Lung (tissue), 12 donors: Measurements from ENCODE around the gene CCDC33. TPM values are rescaled to one million over a fixed set of nuclear protein-coding genes. Genes with fewer than 3 reads are reported as not detected.

Experiments
- ATAC-seq: fragments of 200-7000 bp; cut with Tn5 transposase; one replicate; pipeline ENCODE4 v1.9.1; 2020; ENCODE audit warnings: moderate number of reproducible peaks; ENCODE audit not compliant: insufficient read depth, low FRiP score
- DNase-seq, 3 donors: peaks; one replicate each; pipeline ENCODE4 v3.0.0-alpha.2; 2013 to 2017
- H3K27ac ChIP-seq, 2 donors: one replicate each; pipeline ENCODE4 v1.5.1; 2013; ENCODE audit warnings: mild to moderate bottlenecking in 2 of 2, moderate library complexity in 2 of 2, control low read depth in 1 of 2, inconsistent platforms in 1 of 2, low read depth in 1 of 2, low read length in 1 of 2
- H3K27me3 ChIP-seq, 3 donors: one replicate each; pipeline ENCODE4 v1.5.1; 2013; ENCODE audit warnings: low read length in 2 of 3; ENCODE audit not compliant: control insufficient read depth in 3 of 3, insufficient read depth in 3 of 3
- H3K36me3 ChIP-seq, 4 donors: one replicate each; pipeline ENCODE4 v1.5.1; 2013; ENCODE audit warnings: low read length in 4 of 4, mild to moderate bottlenecking in 1 of 4, moderate library complexity in 1 of 4; ENCODE audit not compliant: control insufficient read depth in 4 of 4, insufficient read depth in 4 of 4
- H3K4me1 ChIP-seq, 5 donors: one replicate each; pipeline ENCODE4 v1.5.1; 2013; ENCODE audit warnings: low read length in 5 of 5, mild to moderate bottlenecking in 2 of 5, moderate library complexity in 1 of 5; ENCODE audit not compliant: control insufficient read depth in 5 of 5, insufficient read depth in 5 of 5
- H3K4me3 ChIP-seq: one replicate; pipeline ENCODE4 v1.5.1; 2013; ENCODE audit warnings: mild to moderate bottlenecking, control low read depth, moderate library complexity
- H3K9ac ChIP-seq, 2 donors: one replicate each; pipeline ENCODE4 v1.5.1; 2013; ENCODE audit warnings: low read length in 2 of 2, control low read depth in 1 of 2; ENCODE audit not compliant: insufficient read depth in 1 of 2
- H3K9me3 ChIP-seq, 4 donors: one replicate each; pipeline ENCODE4 v1.5.1; 2013; ENCODE audit warnings: low read length in 3 of 4, mild to moderate bottlenecking in 1 of 4, moderate library complexity in 1 of 4; ENCODE audit not compliant: control insufficient read depth in 4 of 4, insufficient read depth in 3 of 4
- CTCF ChIP-seq: IDR thresholded peaks from 2 replicates; pipeline ENCODE4 v1.5.1; 2012; ENCODE audit warnings: mild to moderate bottlenecking; ENCODE audit errors: control extremely low read depth, extremely low read depth
- WGBS, 2 donors: extraction: QIAGEN DNeasy Blood & Tissue Kit; methylation state at CpG; one replicate each; pipeline ENCODE4 v1.1.7; 2013; 5-methylcytosine and 5-hydroxymethylcytosine counted together
- polyA plus RNA-seq, 2 donors: library from polyadenylated mRNA; stranded (reverse); fragments of 200-250 nt; gene quantifications; one replicate each; pipeline ENCODE4 v1.2.1, GENCODE V29; 2013
- total RNA-seq, 2 donors: library from RNA; depleted of rRNA in 1 of 2; stranded (reverse); fragments of >200 nt in 1 of 2; gene quantifications; one replicate each; pipeline ENCODE4 v1.2.1, GENCODE V29; 2014 to 2021
- donor health status: control.
- donor health status: control.
- donor health status: Bipolar disorder and iron deficiency.
- donor health status: healthy.
- donor health status: DM: yes; HTN: yes; CAD: no.

Gene CCDC33
- total and polyA plus RNA-seq, 4 donors: 4.3 to 14.1 (median 9.1) TPM

- WGBS, 2 donors: 42 to 55% methylated on average over 5 of the region's 5 CpGs
- Histone ChIP-seq H3K9me3 (peaks cover 0 to 1% (median 0%) of the 10 kb centered on the region in 4 donors), H3K4me1 (peaks cover 0 to 15% (median 4%) of the 10 kb centered on the region in 5 donors), H3K27ac (no peak overlapping the region), H3K9ac (no peak overlapping the region), H3K36me3 (no peaks in the 10 kb centered on the region), H3K4me3 (no peak overlapping the region), H3K27me3 (peaks cover 0 to 12% (median 0%) of the 10 kb centered on the region in 3 donors)
- no peak for TF ChIP-seq CTCF
- ATAC-seq (no peak), DNase-seq (no peak)
Observed at GRCh38 chr15:74259292-74259648, 23.1 kb downstream of the CCDC33 start.

DNA sequence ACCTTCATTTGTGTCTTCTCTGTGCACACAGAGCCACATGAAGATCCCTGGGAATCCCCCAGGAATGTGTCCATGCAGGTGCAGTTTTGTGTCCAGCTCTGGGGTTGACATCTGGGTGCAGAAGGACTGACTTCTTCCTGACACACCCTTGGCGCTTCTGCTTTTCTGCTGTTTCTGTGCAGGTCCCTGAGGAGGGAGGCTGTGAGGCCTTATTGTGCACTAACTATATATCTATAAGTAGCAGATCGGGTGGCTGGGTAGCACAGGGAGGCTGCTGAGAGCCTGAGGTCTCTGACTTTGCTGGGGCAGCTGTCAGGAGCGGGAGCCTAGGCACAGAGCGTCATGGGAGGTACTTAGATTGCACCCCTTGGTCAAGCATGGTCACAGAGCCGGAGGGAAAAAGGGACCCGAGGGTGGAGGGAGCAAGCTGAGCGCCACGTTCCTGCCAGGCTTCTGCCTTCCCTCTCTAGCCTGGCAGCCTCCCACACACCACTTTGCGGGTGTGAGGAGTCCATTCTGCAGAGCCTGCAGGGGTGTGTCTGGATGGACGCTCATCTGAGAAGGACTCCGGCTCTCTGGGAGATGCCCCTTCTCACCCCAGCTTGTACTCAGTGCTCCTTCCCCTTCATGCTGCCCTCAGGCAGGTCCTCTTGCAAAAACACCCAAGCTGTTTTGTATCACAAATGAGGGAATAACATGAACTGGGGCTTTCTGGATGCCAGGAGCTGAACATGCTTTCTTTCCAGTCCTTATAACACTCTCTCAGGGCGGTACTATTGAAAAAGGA, 23.9 kb downstream of the CCDC33 start:
- TF ChIP-seq CTCF: no peak
- peaks cover 0 to 1% (median 0%) of the 10 kb centered on the region in 4 donors for H3K9me3 ChIP-seq
- H3K27ac ChIP-seq: no peak overlapping the region
- no peak for ATAC-seq
- no peaks in the 10 kb centered on the region for H3K36me3 ChIP-seq
- no peak overlapping the region for H3K9ac ChIP-seq
- H3K4me3 ChIP-seq: no peak overlapping the region
- no peak for DNase-seq
- peaks cover 0 to 15% (median 4%) of the 10 kb centered on the region in 5 donors for H3K4me1 ChIP-seq
- WGBS, 2 donors: 72 to 79% methylated on average over 12 of the region's 12 CpGs
- peaks cover 0 to 12% (median 0%) of the 10 kb centered on the region in 3 donors for H3K27me3 ChIP-seq

DNA sequence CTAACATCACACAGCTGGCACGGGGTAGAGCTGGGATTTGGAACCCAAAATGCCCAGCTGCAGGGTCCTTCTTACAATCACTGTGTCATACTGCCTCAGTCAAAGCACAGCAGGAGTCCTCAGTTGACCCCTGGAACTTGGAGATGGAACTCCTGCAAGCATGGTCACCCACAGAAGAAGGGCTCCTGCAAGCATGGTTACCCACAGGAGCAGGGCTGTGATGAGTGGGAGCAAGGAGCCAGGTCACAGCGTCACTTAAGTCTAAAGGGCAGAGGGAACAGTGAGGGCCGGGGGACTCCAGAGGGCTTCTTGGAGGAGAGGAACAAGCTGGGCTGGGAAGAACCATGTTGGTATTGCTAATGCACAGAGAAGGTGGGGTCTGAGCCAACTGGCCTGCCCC, 24.9 kb downstream of the CCDC33 start:
- ATAC-seq (no peak), DNase-seq (no peak)
- Histone ChIP-seq H3K4me1 (peaks cover 0 to 15% (median 4%) of the 10 kb centered on the region in 5 donors), H3K9ac (no peak overlapping the region), H3K4me3 (no peak overlapping the region), H3K27ac (no peak overlapping the region), H3K36me3 (no peaks in the 10 kb centered on the region), H3K9me3 (peaks cover 0 to 1% (median 0%) of the 10 kb centered on the region in 4 donors), H3K27me3 (peaks cover 0 to 12% (median 0%) of the 10 kb centered on the region in 3 donors)
- WGBS, 2 donors: 81 to 84% methylated on average over 3 of the region's 3 CpGs
- TF ChIP-seq CTCF: no peak

- ATAC-seq: no peak
- no peak overlapping the region for H3K4me3 ChIP-seq
- H3K27ac ChIP-seq: no peak overlapping the region
- peaks cover 0 to 12% (median 0%) of the 10 kb centered on the region in 3 donors for H3K27me3 ChIP-seq
- DNase-seq: no peak
- no peak for TF ChIP-seq CTCF
- H3K9me3 ChIP-seq: peaks cover 0 to 1% (median 0%) of the 10 kb centered on the region in 4 donors
- 84 to 94% methylated on average over 8 of the region's 8 CpGs for WGBS, 2 donors
- peaks cover 0 to 15% (median 4%) of the 10 kb centered on the region in 5 donors for H3K4me1 ChIP-seq
- no peaks in the 10 kb centered on the region for H3K36me3 ChIP-seq
- H3K9ac ChIP-seq: no peak overlapping the region
Observed at GRCh38 chr15:74261685-74262084, 25.6 kb downstream of the CCDC33 start.
